ENCODE results near the gene PLXNA3. TPM values are rescaled to one million over a fixed set of nuclear protein-coding genes. Genes with fewer than 3 reads are reported as not detected.

PLXNA3 gene
- total and polyA plus RNA-seq, 7 donors: 1.7 to 6.5 (median 3.3) TPM

DNA sequence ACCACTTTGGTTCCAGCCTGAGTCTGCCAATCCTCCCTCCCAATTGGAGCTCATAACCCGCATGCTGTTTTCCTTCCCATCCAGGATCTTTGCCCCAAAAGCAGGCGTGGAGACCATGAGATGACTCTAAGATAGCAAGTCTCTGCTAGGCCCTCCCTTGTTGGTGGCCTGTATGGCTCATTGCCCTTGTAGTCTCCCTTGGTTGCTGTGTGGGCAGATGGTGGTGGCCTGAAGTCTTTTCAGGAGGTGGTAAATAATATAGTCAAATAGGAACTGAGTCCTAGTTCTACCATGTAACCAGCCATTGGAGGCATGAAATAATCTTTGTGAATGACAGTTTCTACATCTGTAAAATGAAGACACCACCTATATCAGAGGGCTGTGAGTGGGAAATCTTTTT, 28.4 kb upstream of the PLXNA3 start:
- Histone ChIP-seq H3K27ac (no peak overlapping the region), H3K9me3 (no peaks in the 10 kb centered on the region), H3K36me3 (ENCODE audit: insufficient read depth in 1 of 2, low read depth in 1 of 2) (peaks cover 0 to 13% of the 10 kb centered on the region in 2 donors), H3K4me3 (peak overlapping the region; percentile 81), H3K4me1 (no peaks in the 10 kb centered on the region), H3K27me3 (ENCODE audit: insufficient read depth in 3 of 3, low read length in 2 of 3) (no peaks in the 10 kb centered on the region)
- intact Hi-C loops (cut with DNase I): no loop called here
- 67 to 71% (median 71%) methylated on average over 2 of the region's 2 CpGs for WGBS, 3 donors
- TF ChIP-seq CTCF (IDR thresholded peaks at IDR 0.05): no peak
- ATAC-seq (no peak), DNase-seq (no peak)

DNA sequence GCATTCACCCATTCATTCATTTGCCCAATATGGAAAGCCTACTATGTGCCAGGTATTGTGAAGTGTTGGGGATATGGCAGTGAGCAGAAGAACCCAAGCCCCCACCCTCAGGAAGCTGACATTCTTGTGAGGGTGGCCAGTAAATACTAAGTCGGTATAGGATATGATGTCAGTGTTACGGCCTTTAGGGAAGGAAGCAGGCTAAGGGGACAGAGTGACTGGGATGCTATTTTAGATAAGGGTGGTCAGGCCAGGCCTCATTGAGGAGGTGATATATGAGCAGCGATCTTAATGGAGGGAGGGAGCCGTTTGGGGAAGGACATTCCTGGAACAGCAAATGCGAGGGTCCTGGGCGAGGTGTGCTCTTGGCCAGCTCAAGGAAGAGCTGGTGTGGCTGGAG, 27.6 kb upstream of the PLXNA3 start:
- 56 to 70% (median 64%) methylated on average over 6 of the region's 6 CpGs for WGBS, 3 donors
- H3K4me1 ChIP-seq: no peaks in the 10 kb centered on the region
- intact Hi-C loops (cut with DNase I): no loop called here
- no peak overlapping the region for H3K4me3 ChIP-seq
- no peaks in the 10 kb centered on the region for H3K27me3 ChIP-seq (ENCODE audit: insufficient read depth in 3 of 3, low read length in 2 of 3)
- no peaks in the 10 kb centered on the region for H3K9me3 ChIP-seq
- no peak for TF ChIP-seq CTCF (IDR thresholded peaks at IDR 0.05)
- ATAC-seq (no peak), DNase-seq (no peak)
- peaks cover 0 to 13% of the 10 kb centered on the region in 2 donors for H3K36me3 ChIP-seq (ENCODE audit: insufficient read depth in 1 of 2, low read depth in 1 of 2)
- H3K27ac ChIP-seq: no peak overlapping the region

GRCh38 chrX:154430916-154431315, 27.2 kb upstream of the PLXNA3 start:
- H3K27ac ChIP-seq: no peak overlapping the region
- intact Hi-C loops (cut with DNase I): no loop called here
- H3K36me3 ChIP-seq (ENCODE audit: insufficient read depth in 1 of 2, low read depth in 1 of 2): peaks cover 0 to 13% of the 10 kb centered on the region in 2 donors
- no peak overlapping the region for H3K4me3 ChIP-seq
- H3K27me3 ChIP-seq (ENCODE audit: insufficient read depth in 3 of 3, low read length in 2 of 3): no peaks in the 10 kb centered on the region
- ATAC-seq (no peak), DNase-seq (no peak)
- WGBS, 3 donors: 72 to 82% (median 73%) methylated on average over 7 of the region's 7 CpGs
- no peaks in the 10 kb centered on the region for H3K9me3 ChIP-seq
- no peaks in the 10 kb centered on the region for H3K4me1 ChIP-seq
- no peak for TF ChIP-seq CTCF (IDR thresholded peaks at IDR 0.05)

- no peak for ATAC-seq
- no peaks in the 10 kb centered on the region for H3K9me3 ChIP-seq
- H3K4me3 ChIP-seq: no peak overlapping the region
- WGBS, 3 donors: 70 to 100% (median 72%) methylated on average over 1 to 5 of the region's 5 CpGs
- H3K27ac ChIP-seq: no peak overlapping the region
- H3K36me3 ChIP-seq (ENCODE audit: insufficient read depth in 1 of 2, low read depth in 1 of 2): peaks cover 0 to 13% of the 10 kb centered on the region in 2 donors
- no peaks in the 10 kb centered on the region for H3K4me1 ChIP-seq
- H3K27me3 ChIP-seq (ENCODE audit: insufficient read depth in 3 of 3, low read length in 2 of 3): no peaks in the 10 kb centered on the region
- no peak for TF ChIP-seq CTCF (IDR thresholded peaks at IDR 0.05)
- DNase-seq: no peak
- intact Hi-C loops (cut with DNase I): no loop called here
Observed at GRCh38 chrX:154431341-154431740, 26.7 kb upstream of the PLXNA3 start.

DNA sequence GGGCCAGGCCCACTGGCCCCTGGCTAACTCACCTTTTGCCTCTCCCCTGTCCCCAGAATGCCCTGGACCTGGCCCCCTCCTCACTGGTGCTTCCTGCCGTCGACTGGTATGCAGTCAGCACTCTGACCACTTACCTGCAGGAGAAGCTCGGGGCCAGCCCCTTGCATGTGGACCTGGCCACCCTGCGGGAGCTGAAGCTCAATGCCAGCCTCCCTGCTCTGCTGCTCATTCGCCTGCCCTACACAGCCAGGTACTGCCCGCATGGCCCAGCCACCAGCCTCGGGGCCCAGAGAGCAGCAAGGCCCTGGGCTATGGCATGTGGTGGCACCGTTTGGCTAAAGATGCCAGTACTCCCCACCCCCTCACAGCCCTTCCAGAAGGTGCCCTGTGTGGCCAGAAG, 25.9 kb upstream of the PLXNA3 start:
- WGBS, 3 donors: 82 to 93% (median 86%) methylated on average over 8 of the region's 8 CpGs
- H3K27ac ChIP-seq: no peak overlapping the region
- H3K27me3 ChIP-seq (ENCODE audit: insufficient read depth in 3 of 3, low read length in 2 of 3): no peaks in the 10 kb centered on the region
- no peak for ATAC-seq
- no peak overlapping the region for H3K4me3 ChIP-seq
- no peaks in the 10 kb centered on the region for H3K4me1 ChIP-seq
- no peaks in the 10 kb centered on the region for H3K9me3 ChIP-seq
- no peak for DNase-seq
- H3K36me3 ChIP-seq (ENCODE audit: insufficient read depth in 1 of 2, low read depth in 1 of 2): peaks cover 0 to 13% of the 10 kb centered on the region in 2 donors
- intact Hi-C loops (cut with DNase I): no loop called here
- no peak for TF ChIP-seq CTCF (IDR thresholded peaks at IDR 0.05)

All from psoas muscle (tissue), 8 donors.